Measurements from ENCODE around the gene KIRREL2. TPM values are rescaled to one million over a fixed set of nuclear protein-coding genes. Genes with fewer than 3 reads are reported as not detected.

KIRREL2 gene
- total RNA-seq, 1 experiment from 2014 or later = not detected

- Histone ChIP-seq H3K4me3 (ENCODE audit: low read length) (no peak overlapping the region), H3K9me2 (replicated peaks; ENCODE audit: low read length) (no peaks in the 10 kb centered on the region), H2AFZ (ENCODE audit: low read length) (no peak overlapping the region), H3K9ac (ENCODE audit: low read length) (no peak overlapping the region), H4K20me1 (ENCODE audit: low read length) (no peaks in the 10 kb centered on the region), H3K27ac (ENCODE audit: low read length) (no peak overlapping the region), H3K27me3 (ENCODE audit: low read length) (peaks cover 15% of the 10 kb centered on the region), H3K36me3 (ENCODE audit: low read depth, low read length) (no peaks in the 10 kb centered on the region), H3K79me2 (ENCODE audit: low read length) (no peaks in the 10 kb centered on the region), H3K4me2 (ENCODE audit: low read length) (no peak overlapping the region), H3K4me1 (ENCODE audit: insufficient read depth, low read length) (no peaks in the 10 kb centered on the region), H3F3A (ENCODE audit: low read length, unreplicated experiment) (no peaks in the 10 kb centered on the region), H3K9me3 (ENCODE audit: low read length) (no peaks in the 10 kb centered on the region)
- ChIA-PET POLR2A (ENCODE audit: unreplicated experiment) (no interaction called here), CTCF (no interaction called here)
- intact Hi-C loops (cut with micrococcal nuclease) = no loop called here
- DNase-seq = no peak
- BruUV-seq (replicated peaks) = no TSS peak
- no peak for ATAC-seq
- no peak for TF ChIP-seq EZH2 (IDR thresholded peaks at IDR 0.05; ENCODE audit: low read length, unreplicated experiment)
- TF ChIP-seq, protein P1, sequence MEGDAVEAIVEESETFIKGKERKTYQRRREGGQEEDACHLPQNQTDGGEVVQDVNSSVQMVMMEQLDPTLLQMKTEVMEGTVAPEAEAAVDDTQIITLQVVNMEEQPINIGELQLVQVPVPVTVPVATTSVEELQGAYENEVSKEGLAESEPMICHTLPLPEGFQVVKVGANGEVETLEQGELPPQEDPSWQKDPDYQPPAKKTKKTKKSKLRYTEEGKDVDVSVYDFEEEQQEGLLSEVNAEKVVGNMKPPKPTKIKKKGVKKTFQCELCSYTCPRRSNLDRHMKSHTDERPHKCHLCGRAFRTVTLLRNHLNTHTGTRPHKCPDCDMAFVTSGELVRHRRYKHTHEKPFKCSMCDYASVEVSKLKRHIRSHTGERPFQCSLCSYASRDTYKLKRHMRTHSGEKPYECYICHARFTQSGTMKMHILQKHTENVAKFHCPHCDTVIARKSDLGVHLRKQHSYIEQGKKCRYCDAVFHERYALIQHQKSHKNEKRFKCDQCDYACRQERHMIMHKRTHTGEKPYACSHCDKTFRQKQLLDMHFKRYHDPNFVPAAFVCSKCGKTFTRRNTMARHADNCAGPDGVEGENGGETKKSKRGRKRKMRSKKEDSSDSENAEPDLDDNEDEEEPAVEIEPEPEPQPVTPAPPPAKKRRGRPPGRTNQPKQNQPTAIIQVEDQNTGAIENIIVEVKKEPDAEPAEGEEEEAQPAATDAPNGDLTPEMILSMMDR (conservative IDR thresholded peaks at IDR 0.05; ENCODE audit: low read depth, low read length) = no peak
- TF ChIP-seq EZH2phosphoT487 (IDR thresholded peaks at IDR 0.05; ENCODE audit: borderline replicate concordance, low read length) = no peak
These were observed 2.7 kb downstream of the KIRREL2 start for GRCh38 chr19:35859414-35859813.

DNA sequence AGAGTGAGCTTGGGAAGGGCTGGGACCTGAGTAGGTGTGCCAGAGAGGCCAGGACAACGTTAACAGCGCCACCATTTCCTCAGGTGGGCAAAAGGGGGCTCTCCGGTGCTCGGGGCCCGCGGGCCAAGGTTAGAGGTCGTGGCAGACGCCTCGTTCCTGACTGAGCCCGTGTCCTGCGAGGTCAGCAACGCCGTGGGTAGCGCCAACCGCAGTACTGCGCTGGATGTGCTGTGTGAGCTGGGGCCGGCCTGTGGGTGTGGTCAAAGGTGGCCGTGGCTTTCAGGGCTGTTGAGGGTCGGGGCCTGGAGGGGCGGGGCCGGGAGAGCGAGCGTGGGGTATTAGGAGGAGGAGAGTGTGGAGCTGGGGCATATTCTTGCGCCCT, 3.7 kb downstream of the KIRREL2 start:
- no peaks in the 10 kb centered on the region for H4K20me1 ChIP-seq (ENCODE audit: low read length)
- H3K9me2 ChIP-seq (replicated peaks; ENCODE audit: low read length) = no peaks in the 10 kb centered on the region
- BruUV-seq (replicated peaks) = no TSS peak
- H3K9me3 ChIP-seq (ENCODE audit: low read length) = no peaks in the 10 kb centered on the region
- no peaks in the 10 kb centered on the region for H3K36me3 ChIP-seq (ENCODE audit: low read depth, low read length)
- ATAC-seq (no peak), DNase-seq (no peak)
- H3K4me2 ChIP-seq (ENCODE audit: low read length) = no peak overlapping the region
- no peak overlapping the region for H2AFZ ChIP-seq (ENCODE audit: low read length)
- ChIA-PET CTCF (no interaction called here), POLR2A (ENCODE audit: unreplicated experiment) (no interaction called here)
- H3K27ac ChIP-seq (ENCODE audit: low read length) = no peak overlapping the region
- H3K9ac ChIP-seq (ENCODE audit: low read length) = no peak overlapping the region
- no peaks in the 10 kb centered on the region for H3K79me2 ChIP-seq (ENCODE audit: low read length)
- intact Hi-C loops (cut with micrococcal nuclease) = no loop called here
- H3K4me3 ChIP-seq (ENCODE audit: low read length) = no peak overlapping the region
- H3F3A ChIP-seq (ENCODE audit: low read length, unreplicated experiment) = no peaks in the 10 kb centered on the region
- H3K27me3 ChIP-seq (ENCODE audit: low read length) = peaks cover 15% of the 10 kb centered on the region
- H3K4me1 ChIP-seq (ENCODE audit: insufficient read depth, low read length) = no peaks in the 10 kb centered on the region
- no peak for TF ChIP-seq EZH2 (IDR thresholded peaks at IDR 0.05; ENCODE audit: low read length, unreplicated experiment)

DNA sequence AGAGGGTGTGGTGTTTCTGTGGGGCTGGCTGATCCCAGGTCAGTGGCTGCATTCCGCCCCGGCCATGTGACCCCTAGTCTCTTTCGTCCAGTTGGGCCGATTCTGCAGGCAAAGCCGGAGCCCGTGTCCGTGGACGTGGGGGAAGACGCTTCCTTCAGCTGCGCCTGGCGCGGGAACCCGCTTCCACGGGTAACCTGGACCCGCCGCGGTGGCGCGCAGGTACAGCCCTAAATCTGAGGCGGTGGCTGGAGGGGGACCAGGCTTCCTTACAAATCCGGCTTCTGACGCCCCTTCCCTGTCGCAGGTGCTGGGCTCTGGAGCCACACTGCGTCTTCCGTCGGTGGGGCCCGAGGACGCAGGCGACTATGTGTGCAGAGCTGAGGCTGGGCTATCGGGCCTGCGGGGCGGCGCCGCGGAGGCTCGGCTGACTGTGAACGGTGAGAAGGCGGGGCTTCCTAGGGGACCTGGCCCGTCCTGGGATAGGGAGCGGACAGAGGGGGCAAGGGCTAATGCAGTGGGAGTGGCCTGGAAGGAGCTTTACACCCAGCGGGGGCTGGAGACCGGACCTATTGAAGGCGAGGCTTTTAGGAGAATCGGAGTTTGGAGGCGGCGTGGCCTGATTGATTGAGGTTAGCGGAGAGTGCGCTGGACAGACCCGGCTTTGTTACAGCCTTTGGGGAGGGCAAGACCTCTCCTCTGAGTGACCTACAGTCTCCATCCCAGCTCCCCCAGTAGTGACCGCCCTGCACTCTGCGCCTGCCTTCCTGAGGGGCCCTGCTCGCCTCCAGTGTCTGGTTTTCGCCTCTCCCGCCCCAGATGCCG, 4.3 kb downstream of the KIRREL2 start:
- CTCF ChIA-PET = no interaction called here

More for the DNA sequence above, 4.3 kb downstream of the KIRREL2 start:
- ATAC-seq = no peak
- peaks cover 11% of the 10 kb centered on the region for H3K27me3 ChIP-seq (ENCODE audit: low read length)
- intact Hi-C loops (cut with micrococcal nuclease) = no loop called here
- H3K9ac ChIP-seq (ENCODE audit: low read length) = no peak overlapping the region
- no peaks in the 10 kb centered on the region for H3K9me2 ChIP-seq (replicated peaks; ENCODE audit: low read length)
- no peaks in the 10 kb centered on the region for H3K4me1 ChIP-seq (ENCODE audit: insufficient read depth, low read length)
- H3K4me3 ChIP-seq (ENCODE audit: low read length) = no peak overlapping the region
- no peak overlapping the region for H3K4me2 ChIP-seq (ENCODE audit: low read length)
- TF ChIP-seq EZH2phosphoT487 (IDR thresholded peaks at IDR 0.05; ENCODE audit: borderline replicate concordance, low read length) = no peak
- TF ChIP-seq, protein P1 (conservative IDR thresholded peaks at IDR 0.05; ENCODE audit: low read depth, low read length) = no peak
- no peak for TF ChIP-seq EZH2 (IDR thresholded peaks at IDR 0.05; ENCODE audit: low read length, unreplicated experiment)
- no peaks in the 10 kb centered on the region for H3F3A ChIP-seq (ENCODE audit: low read length, unreplicated experiment)
- H3K36me3 ChIP-seq (ENCODE audit: low read depth, low read length) = no peaks in the 10 kb centered on the region
- BruUV-seq (replicated peaks) = no TSS peak
- no peaks in the 10 kb centered on the region for H4K20me1 ChIP-seq (ENCODE audit: low read length)
- no peak overlapping the region for H3K27ac ChIP-seq (ENCODE audit: low read length)
- DNase-seq = no peak
- H2AFZ ChIP-seq (ENCODE audit: low read length) = no peak overlapping the region
- no peaks in the 10 kb centered on the region for H3K9me3 ChIP-seq (ENCODE audit: low read length)
- H3K79me2 ChIP-seq (ENCODE audit: low read length) = no peaks in the 10 kb centered on the region
- POLR2A ChIA-PET (ENCODE audit: unreplicated experiment) = no interaction called here

Data from PC-3 (cell line).